Fibroblast of the conjunctiva (primary cell): ENCODE data around the gene STAG1.
"Not testable (repeated sequence)": the region's sequence is repeated elsewhere in the genome, so short reads cannot be mapped to it uniquely, and the experiment has no call there.

ENCODE experiments used
- DNase-seq: peaks from one replicate; pipeline ENCODE4 v3.0.0-alpha.2; 2010; ENCODE audit warnings: low read depth

STAG1 gene

GRCh38 chr3:136645915-136646314, 106.3 kb downstream of the STAG1 start:
- DNase-seq, result no peak

DNA sequence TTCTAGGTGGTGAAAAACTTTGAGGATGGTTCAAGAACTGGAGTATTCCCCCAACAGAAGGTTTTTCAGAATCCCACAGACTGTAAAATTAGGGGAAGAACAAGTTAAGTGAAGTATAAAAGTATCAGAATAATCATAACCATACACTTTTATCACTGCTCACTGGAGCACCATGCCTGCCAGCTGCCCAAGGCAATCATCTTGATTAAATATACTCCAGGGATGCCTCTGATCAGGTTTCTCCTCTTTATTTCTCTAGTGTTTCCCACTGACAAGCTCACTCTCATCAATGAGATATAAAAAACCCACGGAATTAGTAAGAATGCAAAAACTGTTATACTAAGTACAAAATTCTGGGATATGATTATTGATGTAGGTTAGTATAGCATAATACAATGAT, 108.0 kb downstream of the STAG1 start:
- no peak for DNase-seq

DNA sequence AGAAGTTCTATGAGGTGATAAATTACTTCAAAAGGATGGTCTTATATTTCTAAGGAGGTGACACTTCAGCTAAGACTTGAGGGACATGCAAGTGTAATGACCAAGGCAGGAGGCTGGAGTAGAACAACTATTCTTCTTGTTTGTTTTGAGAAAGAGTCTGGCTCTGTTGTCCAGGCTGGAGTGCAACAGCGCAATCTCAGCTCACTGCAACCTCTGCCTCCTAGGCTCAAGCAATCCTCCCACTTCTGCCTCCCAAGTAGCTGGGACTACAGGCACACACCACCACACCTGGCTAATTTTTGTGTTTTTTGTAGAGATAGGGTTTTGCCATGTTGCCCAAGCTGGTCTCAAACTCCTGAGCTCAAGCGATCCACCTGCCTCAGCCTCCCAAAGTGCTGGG, 108.8 kb downstream of the STAG1 start:
- DNase-seq, result not testable (repeated sequence)

GRCh38 chr3:136642711-136643110, 109.5 kb downstream of the STAG1 start:
- no peak for DNase-seq

- DNase-seq, result no peak
Measured at GRCh38 chr3:136639069-136639468, 113.1 kb downstream of the STAG1 start.

- DNase-seq, result no peak
Measured at GRCh38 chr3:136637176-136637575, 115.0 kb downstream of the STAG1 start.

- no peak for DNase-seq
Measured at GRCh38 chr3:136634821-136635220, 117.4 kb downstream of the STAG1 start.

- no peak for DNase-seq
Measured at GRCh38 chr3:136632625-136633081, 119.5 kb downstream of the STAG1 start.

DNA sequence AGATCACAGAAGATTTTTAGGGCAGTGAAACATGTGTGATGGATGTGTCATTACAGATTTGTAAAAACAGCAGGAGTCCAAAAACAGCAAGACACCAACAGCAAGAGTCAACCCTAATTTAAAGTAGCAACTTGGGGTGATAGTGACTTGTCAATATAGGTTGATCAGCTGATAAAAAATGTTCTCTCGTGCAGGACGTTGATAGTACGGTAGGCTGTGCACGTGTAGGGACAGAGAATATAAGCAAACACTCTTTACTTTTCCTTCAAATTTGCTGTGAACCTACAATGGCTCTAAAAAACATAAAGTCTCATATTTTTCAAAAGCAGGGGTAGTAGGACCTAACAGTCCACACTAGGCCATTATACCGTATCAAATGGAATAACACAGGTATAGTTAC, 120.8 kb downstream of the STAG1 start:
- no peak for DNase-seq

GRCh38 chr3:136630915-136631314, 121.3 kb downstream of the STAG1 start:
- DNase-seq, result no peak

- DNase-seq, result no peak
Measured at GRCh38 chr3:136626493-136626892, 125.7 kb downstream of the STAG1 start.

- no peak for DNase-seq
Measured at GRCh38 chr3:136624894-136625815, 127.0 kb downstream of the STAG1 start.

GRCh38 chr3:136624371-136624770, 127.8 kb downstream of the STAG1 start:
- no peak for DNase-seq

- no peak for DNase-seq
Measured at GRCh38 chr3:136621628-136622027, 130.6 kb downstream of the STAG1 start.

- no peak for DNase-seq
Measured at GRCh38 chr3:136620436-136620835, 131.7 kb downstream of the STAG1 start.

DNA sequence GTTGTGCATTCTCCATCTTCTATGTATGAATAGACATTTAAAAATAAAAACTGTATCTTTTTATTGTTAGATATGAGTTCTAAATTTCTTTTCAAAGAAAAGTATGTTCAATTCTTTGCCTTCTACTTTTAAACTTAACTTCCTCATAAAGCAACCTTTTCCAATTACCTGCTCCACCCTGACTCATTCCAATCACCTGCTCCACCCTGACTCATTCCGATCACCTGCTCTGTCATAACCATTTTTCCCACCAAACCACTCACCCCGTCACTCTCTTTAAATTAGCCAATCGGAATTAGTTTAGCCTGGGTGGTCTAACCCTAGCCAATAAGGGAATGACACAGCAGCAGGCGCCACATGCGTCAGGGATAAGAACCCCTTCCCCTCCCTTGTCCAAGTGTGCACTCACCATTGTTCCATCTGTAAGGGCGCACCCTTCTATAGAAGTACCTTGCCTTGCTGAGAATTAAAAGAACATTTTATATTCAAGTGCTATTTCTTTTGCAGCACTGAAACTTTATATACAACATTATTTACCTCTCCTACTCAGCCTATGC, 134.1 kb downstream of the STAG1 start:
- DNase-seq, result not testable (repeated sequence)

DNA sequence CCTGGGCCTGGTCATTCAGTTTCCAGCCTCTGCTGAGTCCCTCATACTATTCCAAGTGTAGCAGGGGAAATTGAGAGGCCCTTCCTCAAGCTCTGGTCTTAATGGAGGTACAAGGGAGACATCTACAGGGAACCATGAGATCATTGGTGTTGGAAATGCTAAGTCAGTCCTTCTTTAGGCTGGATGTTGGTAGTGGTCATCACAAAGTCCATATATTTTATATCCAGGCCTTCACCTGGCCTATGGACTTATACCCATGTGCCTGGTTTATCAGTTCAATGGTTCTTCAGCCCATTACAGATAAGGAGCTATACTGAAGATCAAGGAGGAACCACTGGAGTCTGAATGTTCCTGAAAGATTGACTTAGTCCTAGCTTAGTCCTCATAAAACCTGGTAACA, 135.0 kb downstream of the STAG1 start:
- no peak for DNase-seq

DNA sequence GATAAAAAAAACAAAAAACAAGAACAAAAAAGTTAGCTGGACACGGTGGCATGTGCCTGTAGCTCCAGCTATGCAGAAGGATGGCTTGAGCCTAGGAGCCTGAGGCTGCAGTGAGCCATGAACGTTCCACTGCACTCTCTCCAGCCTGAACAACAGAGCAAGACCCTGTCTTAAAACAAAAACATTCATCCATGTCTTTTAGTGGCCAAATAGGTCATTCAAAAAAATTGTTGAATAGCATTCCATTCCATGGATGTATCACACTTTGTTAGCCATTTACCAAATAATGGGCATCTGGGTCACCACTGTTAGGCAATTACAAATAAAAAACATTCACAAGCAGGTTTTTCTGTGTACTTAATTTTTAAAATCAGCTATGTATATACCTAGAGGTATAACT, 139.7 kb downstream of the STAG1 start:
- DNase-seq, result no peak

- no peak for DNase-seq
Measured at GRCh38 chr3:136606990-136607389, 145.2 kb downstream of the STAG1 start.

GRCh38 chr3:136606216-136606615, 146.0 kb downstream of the STAG1 start:
- DNase-seq, result not testable (repeated sequence)

- no peak for DNase-seq
Measured at GRCh38 chr3:136604961-136605360, 147.2 kb downstream of the STAG1 start.

DNA sequence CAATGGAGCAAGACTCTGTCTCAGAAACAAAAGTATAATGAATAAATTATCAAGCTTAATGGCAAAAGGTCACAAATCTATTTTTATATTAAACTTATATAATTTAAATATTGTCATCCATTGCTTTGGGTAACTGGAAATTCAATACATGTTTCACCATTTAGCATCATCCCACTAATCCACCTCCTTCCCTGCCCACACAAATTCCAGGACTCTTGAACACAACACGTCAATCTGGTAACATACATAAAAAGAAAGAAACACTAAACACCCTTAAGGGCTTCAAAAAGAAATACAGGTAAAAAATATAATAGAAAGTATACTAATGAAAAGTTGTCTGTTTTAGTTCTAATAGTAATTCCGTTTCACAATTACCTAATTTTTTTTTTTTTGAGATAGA, 149.4 kb downstream of the STAG1 start:
- no peak for DNase-seq

GRCh38 chr3:136595913-136596697, 156.1 kb downstream of the STAG1 start:
- no peak for DNase-seq
